Renal cortex interstitium (tissue), 11 donors: Measurements from ENCODE around the gene KCTD20. TPM values are rescaled to one million over a fixed set of nuclear protein-coding genes. Genes with fewer than 3 reads are reported as not detected.

Experiments
- DNase-seq, 11 donors: peaks; one replicate each; pipeline ENCODE4 v3.0.0-alpha.2; 2013; ENCODE audit warnings: low read depth in 9 of 11, low spot score in 4 of 11; ENCODE audit errors: extremely low read depth in 1 of 11
- polyA plus RNA-seq, 3 donors: library from polyadenylated mRNA; unstranded; fragments of 120-200 nt; gene quantifications; one replicate each; pipeline ENCODE4 v1.2.1, GENCODE V29; 2013; ENCODE audit not compliant: insufficient read length in 3 of 3

Gene KCTD20
- polyA plus RNA-seq, 3 donors = 49.2 to 61.4 (median 51.6) TPM

DNA sequence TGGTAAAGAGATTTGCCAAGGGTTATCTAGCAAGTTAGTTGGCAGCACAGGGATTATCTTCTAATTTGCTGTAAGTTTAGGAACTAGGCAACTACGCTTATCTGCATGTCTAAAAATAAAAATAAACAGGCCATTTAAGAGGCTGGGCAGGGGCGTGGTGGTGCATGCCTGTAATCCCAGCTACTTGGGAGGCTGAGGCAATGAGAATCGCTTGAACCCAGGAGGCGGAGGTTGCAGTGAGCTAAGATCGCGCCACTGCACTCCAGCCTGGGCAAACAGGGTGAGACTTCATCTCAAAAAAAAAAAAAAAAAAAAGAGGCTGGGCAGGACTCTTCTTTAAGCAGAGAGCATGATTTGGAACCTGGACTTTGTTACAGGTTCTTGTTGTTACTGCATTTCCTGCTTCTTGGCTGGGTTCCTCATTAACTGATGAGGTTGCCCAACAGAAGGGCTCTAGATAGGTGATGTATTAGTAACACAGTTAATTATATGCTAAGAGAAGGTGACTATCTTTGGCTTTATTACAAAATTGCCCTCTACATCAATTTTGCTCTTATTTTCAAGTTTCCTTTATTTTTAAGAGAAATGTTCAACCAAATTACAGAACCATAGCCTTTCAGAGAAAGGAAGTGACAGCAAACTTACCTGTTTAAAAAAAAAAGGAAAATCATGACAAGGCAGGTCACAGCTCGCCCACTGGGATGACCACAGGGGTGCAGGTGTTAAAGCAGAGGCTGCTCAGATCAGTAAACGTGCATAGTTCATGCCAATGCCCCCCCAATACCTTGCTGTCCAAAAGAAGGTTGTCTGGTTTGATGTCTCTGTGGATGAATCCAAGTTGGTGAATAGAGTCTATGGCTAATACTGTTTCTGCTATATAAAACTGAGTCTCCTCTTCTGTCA is 72.0 kb downstream of the KCTD20 start:
- DNase-seq = peak in 1 of 11 donors; percentile 36

- DNase-seq = no peak
These were observed 73.0 kb downstream of the KCTD20 start for GRCh38 chr6:36515844-36516243.

- DNase-seq = no peak
These were observed 73.8 kb downstream of the KCTD20 start for GRCh38 chr6:36516559-36516958.

- no peak for DNase-seq
These were observed 74.2 kb downstream of the KCTD20 start for GRCh38 chr6:36516988-36517387.

GRCh38 chr6:36517408-36517807 is 74.6 kb downstream of the KCTD20 start:
- DNase-seq = no peak

- no peak for DNase-seq
These were observed 76.6 kb downstream of the KCTD20 start for GRCh38 chr6:36519352-36519751.

GRCh38 chr6:36523451-36523850 is 80.7 kb downstream of the KCTD20 start:
- DNase-seq = no peak

GRCh38 chr6:36523936-36524499 is 81.2 kb downstream of the KCTD20 start:
- DNase-seq = no peak

GRCh38 chr6:36524871-36525270 is 82.1 kb downstream of the KCTD20 start:
- no peak for DNase-seq

DNA sequence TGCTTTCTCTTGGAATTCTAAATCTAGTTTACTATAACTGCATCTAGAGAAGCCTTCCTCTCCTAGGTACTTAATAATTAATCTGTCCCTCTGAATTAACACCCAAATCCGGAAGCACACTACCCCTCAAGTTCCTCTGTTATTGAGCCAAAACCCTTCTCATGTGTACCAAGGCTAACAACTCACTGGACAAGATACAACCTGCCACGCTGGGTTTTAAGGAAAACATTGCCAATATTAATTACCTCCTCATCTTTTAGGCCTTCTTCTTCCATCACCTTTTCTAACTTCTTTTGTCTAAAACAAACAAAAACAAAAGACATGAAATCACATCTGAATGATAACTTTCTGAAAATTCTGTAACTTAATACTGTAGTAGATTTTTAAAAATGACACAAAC is 82.5 kb downstream of the KCTD20 start:
- no peak for DNase-seq

DNA sequence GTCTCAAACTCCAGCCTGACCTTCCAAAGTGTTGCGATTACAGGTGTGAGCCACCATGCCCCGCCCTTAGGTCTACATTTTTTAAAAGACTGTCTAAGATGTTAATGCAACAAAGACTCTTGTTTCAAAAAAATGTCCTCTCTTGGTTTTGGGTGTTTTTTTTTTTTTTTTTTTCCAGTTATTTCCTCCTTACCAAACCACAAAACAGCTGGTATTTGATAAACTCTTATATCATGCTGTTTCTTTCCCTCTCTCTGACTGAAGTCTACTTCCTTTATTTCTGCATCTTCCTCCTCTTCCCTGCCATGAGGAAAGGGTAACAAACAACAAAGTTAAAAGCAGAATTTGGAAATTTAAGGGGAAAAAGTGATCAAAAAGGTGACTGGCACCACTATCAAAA is 83.3 kb downstream of the KCTD20 start:
- DNase-seq = no peak

DNA sequence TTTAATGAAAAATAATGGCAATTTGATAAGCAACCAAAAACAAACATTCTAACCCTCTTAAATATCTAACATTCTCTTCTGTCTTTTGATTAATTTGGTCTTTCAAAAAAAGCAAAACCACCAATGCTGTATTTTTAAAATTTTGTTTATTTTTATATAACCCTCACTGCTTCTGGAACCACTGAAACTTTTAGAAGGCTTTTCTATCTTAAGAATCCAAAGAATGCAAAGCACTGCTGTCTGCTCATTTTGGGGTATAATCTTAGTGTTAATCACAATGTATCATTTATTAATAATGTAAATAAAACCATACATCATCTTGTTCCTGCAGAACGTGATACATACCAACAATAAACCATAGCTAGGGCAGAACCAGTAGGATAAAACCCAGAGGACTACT is 90.5 kb downstream of the KCTD20 start:
- no peak for DNase-seq

DNA sequence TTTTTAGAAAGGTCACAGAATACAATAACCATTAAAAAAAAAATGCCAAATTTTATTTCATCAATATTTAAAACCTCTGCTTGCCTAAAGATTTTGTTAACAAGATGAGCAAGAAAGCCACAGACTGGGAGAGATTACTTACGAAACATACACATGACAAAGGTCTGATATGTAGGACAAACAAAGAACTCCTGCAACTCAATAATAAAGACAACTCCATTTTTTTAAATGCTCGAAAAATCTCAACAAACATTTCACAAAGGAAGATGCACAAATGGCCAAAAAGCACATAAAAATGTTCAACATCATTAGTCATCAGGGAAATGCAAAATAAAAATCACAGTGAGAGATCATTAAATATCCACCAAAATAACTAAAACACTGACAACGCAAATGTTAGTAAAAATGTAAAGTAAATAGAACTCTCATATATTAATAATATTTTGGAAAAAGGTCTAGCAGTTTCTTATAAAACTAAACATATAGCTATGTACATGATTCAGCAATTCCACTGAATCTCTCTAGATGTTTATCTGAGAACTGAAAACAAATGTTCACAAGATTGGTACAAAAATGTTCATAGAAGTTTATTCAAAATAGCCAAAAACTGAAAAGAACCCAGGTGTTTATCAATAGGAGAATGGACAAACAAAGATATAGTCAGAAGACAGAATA is 94.2 kb downstream of the KCTD20 start:
- DNase-seq = no peak

GRCh38 chr6:36539814-36540568 is 97.2 kb downstream of the KCTD20 start:
- DNase-seq = no peak

Other genes with a start within 250 kb of the KCTD20 start
- 10 to 100 TPM; 49.6 to 51.4 (median 50.6) TPM for gene BRPF3, start 246.3 kb upstream of the KCTD20 start, polyA plus RNA-seq
- gene PNPLA1, start 172.9 kb upstream of the KCTD20 start, polyA plus RNA-seq = 1 to 10 TPM; 1.7 to 3.8 (median 1.7) TPM
- under 1 TPM; 0.10 to 0.18 (median 0.11) TPM for gene BNIP5, start 106.1 kb upstream of the KCTD20 start, polyA plus RNA-seq
- under 1 TPM in 2 of 3 donors, not detected in 1; 0.10 to 0.44 TPM for gene ETV7, start 55.3 kb upstream of the KCTD20 start, polyA plus RNA-seq
- gene PXT1, start 146 bp upstream of the KCTD20 start, polyA plus RNA-seq = not detected
- 10 to 100 TPM; 48.7 to 55.4 (median 53.5) TPM for gene STK38, start 104.5 kb downstream of the KCTD20 start, polyA plus RNA-seq
- 100 to 1,000 TPM; 504 to 636 (median 603) TPM for gene SRSF3, start 151.4 kb downstream of the KCTD20 start, polyA plus RNA-seq
- 10 to 100 TPM in 2 of 3 donors, 1 to 10 TPM in 1; 8.4 to 12.9 (median 10.2) TPM for gene CDKN1A, start 235.7 kb downstream of the KCTD20 start, polyA plus RNA-seq